ENCODE measurements around the gene KANK2. TPM values are rescaled to one million over a fixed set of nuclear protein-coding genes. Genes with fewer than 3 reads are reported as not detected.
A peak's percentile ranks its signal among the peaks of the same experiment; 100 is the strongest.

KANK2 gene
- total and polyA plus RNA-seq, 2 of the 4 experiments (the other 2 are of a cell fraction), result 104 to 176 TPM

- TF ChIP-seq BHLHE40 (IDR thresholded peaks at IDR 0.05; ENCODE audit: low read depth, low read length) (no peak), RCOR1 (IDR thresholded peaks at IDR 0.05; ENCODE audit: insufficient replicate concordance, low read length) (no peak)
Measured at GRCh38 chr19:11155373-11156120, 41.8 kb downstream of the KANK2 start, which contains the start of gene SPC24 (continued).

GRCh38 chr19:11154683-11155047 lies 42.7 kb downstream of the KANK2 start:
- DNase-seq (no peak), ATAC-seq (ENCODE audit: low read depth) (no peak)
- Histone ChIP-seq H4K5ac (ENCODE audit: low read depth, low read length) (peak overlapping the region; percentile 1; the same call in 1 of the 2 replicates), H3K23ac (ENCODE audit: low read depth, low read length) (peak overlapping the region; percentile 76), H3K4me2 (ENCODE audit: low read depth, low read length) (peak overlapping the region; percentile 6; the same call in 1 of the 2 replicates), H4K20me1 (ENCODE audit: insufficient read depth, low read length) (no peaks in the 10 kb centered on the region), H2AK5ac (ENCODE audit: low read depth, low read length) (peak overlapping the region; percentile 18), H3K9me3 (ENCODE audit: control insufficient read depth, insufficient read depth, low read length) (no peaks in the 10 kb centered on the region), H2BK20ac (ENCODE audit: low read depth, low read length) (no peak overlapping the region), H2BK5ac (ENCODE audit: low read depth, low read length, poor library complexity, severe bottlenecking) (no peak overlapping the region), H2BK15ac (ENCODE audit: low read depth, low read length) (peak overlapping the region; percentile 51; the same call in 1 of the 3 replicates), H3K9me1 (ENCODE audit: insufficient read depth, low read length) (peaks cover 5% of the 10 kb centered on the region; the same call in 1 of the 2 replicates), H3K4me3 (ENCODE audit: insufficient read depth, low read depth, low read length) (no peak overlapping the region; the same call in 1 of the 2 replicates), H2AK9ac (replicated peaks; ENCODE audit: low read depth, low read length, poor library complexity) (no peak overlapping the region), H3K79me1 (ENCODE audit: low read depth in 1 of 2, low read length in 2 of 2) (peaks cover 16 to 36% of the 10 kb centered on the region in 2 experiments), H4K91ac (ENCODE audit: insufficient read depth, low read depth, low read length) (no peak overlapping the region), H2BK120ac (ENCODE audit: low read depth, low read length) (no peak overlapping the region), H3K9ac (ENCODE audit: low read depth, low read length) (peak overlapping the region; percentile 52; the same call in 1 of the 2 replicates), H2AFZ (replicated peaks; ENCODE audit: low read length, poor library complexity) (peak overlapping the region; percentile 34), H3K27ac (ENCODE audit: insufficient read depth, low read length) (no peak overlapping the region; the same call in 1 of the 2 replicates), H4K8ac (ENCODE audit: low read depth in 2 of 2, low read length in 2 of 2) (peak overlapping the region; percentile 16 to 50; a peak in 1 of 4 replicates), H3K56ac (ENCODE audit: extremely low read depth, insufficient read depth, low read length) (no peak overlapping the region), H3K14ac (replicated peaks; ENCODE audit: low read depth, low read length) (peak overlapping the region; percentile 77), H3K36me3 (ENCODE audit: control insufficient read depth, insufficient read depth, low read length) (no peaks in the 10 kb centered on the region), H3K18ac (ENCODE audit: low read depth, low read length) (no peak overlapping the region), H3K4me1 (ENCODE audit: control insufficient read depth, insufficient read depth, low read length) (peaks cover 22% of the 10 kb centered on the region), H3K4ac (ENCODE audit: low read depth, low read length) (peak overlapping the region; percentile 58), H3K27me3 (ENCODE audit: control insufficient read depth, insufficient read depth, low read length) (no peaks in the 10 kb centered on the region)
- TF ChIP-seq USF2 (IDR thresholded peaks at IDR 0.05; ENCODE audit: low read depth, low read length) (no peak), POLR2A (IDR thresholded peaks at IDR 0.05; ENCODE audit: low read depth, low read length) (no peak), CTCF (conservative IDR thresholded peaks at IDR 0.05; ENCODE audit: low read depth, low read length) (no peak), MXI1 (IDR thresholded peaks at IDR 0.05; ENCODE audit: borderline replicate concordance, low read depth, low read length) (no peak), RCOR1 (IDR thresholded peaks at IDR 0.05; ENCODE audit: insufficient replicate concordance, low read length) (no peak), NFE2L2 (IDR thresholded peaks at IDR 0.05; ENCODE audit: low read depth, low read length) (no peak), BHLHE40 (IDR thresholded peaks at IDR 0.05; ENCODE audit: low read depth, low read length) (no peak), MAFK (IDR thresholded peaks at IDR 0.05; ENCODE audit: low read depth, low read length) (no peak), CEBPB (IDR thresholded peaks at IDR 0.05; ENCODE audit: low read depth, low read length) (no peak)
- in situ Hi-C loops (cut with MboI; ENCODE audit: low sequenced_read_pairs) (no loop called here), dilution Hi-C loops (cut with HindIII; ENCODE audit: low sequenced_read_pairs, unreplicated experiment) (no loop called here), intact Hi-C loops (cut with micrococcal nuclease) (no loop called here)
- ChIA-PET POLR2A (ENCODE audit: unreplicated experiment) (no interaction called here), CTCF (interaction anchor here (0.6 kb wide), 1 partner anchor 391 kb away, joined by 3 read pairs; no protein-coding TSS in a partner anchor)
- WGBS, 2 experiments (ENCODE audit: extremely low coverage in 2 of 2, insufficient read length in 1 of 2), result 0% methylated on average over 1 of the region's 6 CpGs; no CpG with 5 or more reads in 1 of the 2 experiments
- no TSS peak for BruUV-seq (replicated peaks)

All from IMR-90 (cell line).